Stimulated activated CD8-positive, alpha-beta memory T cell treated with anti-CD3 and anti-CD28 coated beads, Interleukin-7, amount 100 ng/mL, for 48 hours (primary cell): ENCODE data around the gene PAX5.

ENCODE experiments used
- DNase-seq, 2 donors: peaks; one replicate each; pipeline ENCODE4 v3.0.0-alpha.2; 2020; ENCODE audit warnings: low read depth in 1 of 2; ENCODE audit errors: extremely low read depth in 1 of 2

PAX5 gene

GRCh38 chr9:36840898-36841536, 193.1 kb downstream of the PAX5 start:
- DNase-seq, result no peak

- no peak for DNase-seq
These were observed 194.8 kb downstream of the PAX5 start for GRCh38 chr9:36839131-36839885.

- no peak for DNase-seq
These were observed 196.3 kb downstream of the PAX5 start for GRCh38 chr9:36837431-36838405.

- no peak for DNase-seq
These were observed 197.6 kb downstream of the PAX5 start for GRCh38 chr9:36836486-36836885.

- DNase-seq, result no peak
These were observed 198.6 kb downstream of the PAX5 start for GRCh38 chr9:36835271-36835996.

GRCh38 chr9:36834736-36835135, 199.3 kb downstream of the PAX5 start:
- no peak for DNase-seq

GRCh38 chr9:36833954-36834353, 200.1 kb downstream of the PAX5 start:
- DNase-seq, result no peak

- DNase-seq, result no peak
These were observed 201.8 kb downstream of the PAX5 start for GRCh38 chr9:36832164-36832795.

- no peak for DNase-seq
These were observed 202.5 kb downstream of the PAX5 start for GRCh38 chr9:36831381-36832161.

GRCh38 chr9:36828611-36829013, 205.5 kb downstream of the PAX5 start:
- no peak for DNase-seq

GRCh38 chr9:36827593-36827992, 206.5 kb downstream of the PAX5 start:
- DNase-seq, result no peak

GRCh38 chr9:36826581-36826980, 207.5 kb downstream of the PAX5 start:
- no peak for DNase-seq

GRCh38 chr9:36825179-36825578, 208.9 kb downstream of the PAX5 start:
- no peak for DNase-seq

- no peak for DNase-seq
These were observed 210.1 kb downstream of the PAX5 start for GRCh38 chr9:36823934-36824333.

GRCh38 chr9:36823466-36823865, 210.6 kb downstream of the PAX5 start:
- no peak for DNase-seq

- DNase-seq, result no peak
These were observed 211.9 kb downstream of the PAX5 start for GRCh38 chr9:36822201-36822600.

- DNase-seq, result no peak
These were observed 213.6 kb downstream of the PAX5 start for GRCh38 chr9:36820392-36820861.

- DNase-seq, result no peak
These were observed 214.8 kb downstream of the PAX5 start for GRCh38 chr9:36818965-36819870.
